SIG-M5 treated with dmso at 0.1 percent for 504 hours (cell line): ENCODE results near the gene ARID2.

Experiments used
- DNase-seq: peaks from one replicate; lab custom pipeline; 2025; ENCODE audit not compliant: unreplicated experiment; lab: John Stamatoyannopoulos, UW

ARID2 gene

DNA sequence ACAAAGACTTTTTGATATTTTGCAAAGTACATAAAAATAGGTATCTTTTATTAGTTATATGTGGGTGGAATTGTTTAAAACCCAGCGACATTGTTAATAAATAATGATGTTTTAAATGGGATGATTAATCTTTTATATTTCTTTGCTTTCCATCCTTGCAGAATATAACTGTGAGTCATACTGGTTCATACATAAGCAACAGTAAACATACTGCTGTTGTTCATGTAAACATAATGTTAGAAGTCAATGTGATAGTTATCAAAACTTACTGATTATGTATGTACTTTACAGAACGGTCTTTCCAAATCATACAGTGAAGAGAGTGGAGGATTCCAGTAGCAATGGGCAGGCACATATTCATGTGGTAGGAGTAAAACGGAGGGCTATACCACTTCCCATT, 119.8 kb downstream of the ARID2 start:
- DNase-seq: no peak

DNA sequence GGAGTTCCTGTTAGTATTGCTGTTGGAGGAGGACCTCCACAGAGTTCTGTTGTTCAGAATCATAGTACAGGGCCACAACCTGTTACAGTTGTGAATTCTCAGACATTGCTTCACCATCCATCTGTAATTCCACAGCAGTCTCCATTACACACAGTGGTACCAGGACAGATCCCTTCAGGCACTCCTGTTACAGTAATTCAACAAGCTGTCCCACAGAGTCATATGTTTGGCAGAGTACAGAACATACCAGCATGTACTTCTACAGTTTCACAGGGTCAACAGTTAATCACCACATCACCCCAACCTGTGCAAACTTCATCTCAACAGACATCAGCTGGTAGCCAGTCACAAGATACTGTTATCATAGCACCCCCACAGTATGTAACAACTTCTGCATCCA, 120.8 kb downstream of the ARID2 start:
- no peak for DNase-seq

DNA sequence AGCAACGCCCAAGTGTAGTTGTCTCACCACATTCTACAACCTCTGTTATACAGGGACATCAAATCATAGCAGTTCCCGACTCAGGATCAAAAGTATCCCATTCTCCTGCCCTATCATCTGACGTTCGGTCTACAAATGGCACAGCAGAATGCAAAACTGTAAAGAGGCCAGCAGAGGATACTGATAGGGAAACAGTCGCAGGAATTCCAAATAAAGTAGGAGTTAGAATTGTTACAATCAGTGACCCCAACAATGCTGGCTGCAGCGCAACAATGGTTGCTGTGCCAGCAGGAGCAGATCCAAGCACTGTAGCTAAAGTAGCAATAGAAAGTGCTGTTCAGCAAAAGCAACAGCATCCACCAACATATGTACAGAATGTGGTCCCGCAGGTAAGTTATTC, 123.0 kb downstream of the ARID2 start:
- DNase-seq: no peak

DNA sequence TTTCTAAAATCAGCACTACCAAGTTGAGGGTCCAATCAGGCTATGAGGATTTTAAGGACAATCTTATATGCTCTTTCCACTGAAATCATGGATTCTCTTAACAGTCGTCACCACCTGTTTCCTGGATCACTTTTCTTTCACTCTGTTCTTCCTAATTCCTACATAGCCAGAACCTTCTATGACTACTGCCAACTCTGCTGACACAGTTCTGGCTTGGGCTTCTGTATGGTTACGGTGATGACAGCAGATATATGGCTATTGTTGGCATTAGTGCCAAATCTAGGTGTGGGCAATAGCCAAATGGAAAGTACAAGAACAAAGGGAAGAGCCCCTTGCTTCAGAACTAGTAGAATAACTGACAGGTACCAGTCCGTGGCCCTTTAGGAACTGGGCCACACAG, 124.0 kb downstream of the ARID2 start:
- no peak for DNase-seq

DNA sequence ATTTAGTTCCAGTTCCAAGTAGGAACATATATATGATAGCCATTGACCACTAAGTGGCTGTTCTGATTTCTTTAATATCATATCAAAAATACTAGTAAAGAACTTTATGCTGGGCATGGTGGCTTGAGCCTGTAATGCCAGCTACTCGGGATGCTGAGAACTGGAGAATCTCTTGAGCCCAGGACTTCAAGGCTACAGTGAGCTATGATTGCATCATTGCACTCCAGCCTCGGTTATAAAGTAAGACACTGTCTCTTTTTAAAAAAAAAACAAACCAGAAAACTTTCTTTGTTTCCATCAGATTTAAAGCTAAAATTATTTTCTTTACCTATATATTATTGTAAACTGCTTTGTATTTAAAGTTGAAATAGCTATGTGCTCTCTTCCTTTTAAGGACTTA, 133.8 kb downstream of the ARID2 start:
- DNase-seq: no peak

GRCh38 chr12:45866299-45866698, 136.8 kb downstream of the ARID2 start:
- no peak for DNase-seq

- DNase-seq: no peak
Observed at GRCh38 chr12:45872446-45872845, 142.9 kb downstream of the ARID2 start.

DNA sequence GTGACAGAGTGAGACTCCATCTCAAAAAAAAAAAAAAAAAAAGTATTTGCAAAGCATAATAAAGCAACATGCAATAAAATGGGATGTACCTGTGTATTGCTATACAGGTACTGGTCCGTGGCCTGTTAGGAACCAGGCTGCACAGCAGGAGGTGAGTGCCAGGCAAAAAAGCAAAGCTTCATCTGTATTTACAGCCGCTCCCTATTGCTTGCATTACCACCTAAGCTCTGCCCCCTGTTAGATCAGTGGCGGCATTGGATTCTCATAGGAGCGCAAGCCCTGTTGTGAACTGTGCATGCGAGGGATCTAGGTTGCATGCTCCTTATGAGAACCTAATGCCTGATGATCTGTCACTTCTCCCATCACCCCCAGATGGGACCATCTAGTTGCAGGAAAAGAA, 147.6 kb downstream of the ARID2 start:
- DNase-seq: no peak

- no peak for DNase-seq
Observed at GRCh38 chr12:45878630-45879255, 149.2 kb downstream of the ARID2 start.

- DNase-seq: no peak
Observed at GRCh38 chr12:45879363-45879895, 149.9 kb downstream of the ARID2 start.

- DNase-seq: no peak
Observed at GRCh38 chr12:45880533-45880932, 151.0 kb downstream of the ARID2 start.

GRCh38 chr12:45883187-45883586, 153.7 kb downstream of the ARID2 start:
- no peak for DNase-seq

- no peak for DNase-seq
Observed at GRCh38 chr12:45886685-45887084, 157.2 kb downstream of the ARID2 start.

DNA sequence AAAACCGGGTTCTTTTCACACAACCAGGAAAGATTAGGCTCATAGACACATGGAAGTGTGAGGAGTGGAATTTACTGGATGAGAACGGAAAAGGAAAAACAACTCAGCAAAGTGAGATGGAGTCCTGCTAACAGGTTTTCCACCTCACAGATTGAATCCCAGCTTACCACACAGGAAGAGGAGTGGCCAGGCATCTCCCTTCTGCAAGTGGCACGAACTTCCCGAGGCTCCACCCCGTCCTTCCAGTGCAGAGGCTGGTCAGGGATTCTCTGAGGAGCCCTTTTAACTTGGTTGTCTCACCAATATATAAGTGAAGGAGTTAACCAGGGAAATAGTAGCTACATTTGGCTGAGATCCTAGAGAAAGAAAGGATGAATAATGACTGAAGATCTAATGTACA, 158.0 kb downstream of the ARID2 start:
- no peak for DNase-seq

DNA sequence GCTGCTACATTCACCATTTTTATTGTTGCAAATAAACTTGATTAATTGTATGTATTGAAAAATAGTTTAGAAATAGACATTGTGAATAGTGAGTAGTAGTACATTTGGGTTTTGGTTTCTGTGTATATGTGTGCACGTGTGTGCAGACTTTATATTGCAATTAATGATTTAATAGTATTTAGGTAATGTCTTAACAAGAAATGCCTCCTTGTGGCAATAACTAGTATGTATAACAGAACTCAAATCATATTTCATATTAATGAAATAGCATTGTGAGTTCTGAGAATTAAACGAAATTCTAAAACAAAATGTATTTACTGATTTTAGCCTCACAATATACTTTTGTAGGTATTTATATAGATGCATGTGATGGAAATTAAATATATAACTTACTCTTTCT, 160.8 kb downstream of the ARID2 start:
- DNase-seq: no peak

GRCh38 chr12:45893240-45893639, 163.7 kb downstream of the ARID2 start:
- no peak for DNase-seq

GRCh38 chr12:45895961-45896360, 166.5 kb downstream of the ARID2 start:
- DNase-seq: no peak

DNA sequence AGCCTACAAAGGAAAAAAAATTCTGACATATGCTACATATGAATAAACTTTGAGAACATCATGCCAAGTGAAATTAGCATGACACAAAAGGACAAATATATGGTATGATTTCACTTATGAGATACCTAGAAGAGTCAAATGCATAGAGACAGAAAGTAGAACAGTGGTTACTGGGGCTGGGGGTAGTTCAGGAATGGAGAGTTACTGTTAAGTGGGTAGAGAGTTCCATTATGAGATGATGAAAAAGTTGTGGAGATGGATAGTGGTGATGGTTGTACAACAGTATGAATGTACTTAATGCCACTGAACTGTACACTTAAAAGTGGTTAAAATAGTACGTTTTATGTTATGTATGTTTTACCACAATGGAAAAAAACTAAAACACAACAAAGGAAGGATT, 168.6 kb downstream of the ARID2 start:
- DNase-seq: no peak

GRCh38 chr12:45907955-45908354, 178.4 kb downstream of the ARID2 start:
- DNase-seq: peak; percentile 37

GRCh38 chr12:45909041-45909713, 179.7 kb downstream of the ARID2 start:
- DNase-seq: no peak

DNA sequence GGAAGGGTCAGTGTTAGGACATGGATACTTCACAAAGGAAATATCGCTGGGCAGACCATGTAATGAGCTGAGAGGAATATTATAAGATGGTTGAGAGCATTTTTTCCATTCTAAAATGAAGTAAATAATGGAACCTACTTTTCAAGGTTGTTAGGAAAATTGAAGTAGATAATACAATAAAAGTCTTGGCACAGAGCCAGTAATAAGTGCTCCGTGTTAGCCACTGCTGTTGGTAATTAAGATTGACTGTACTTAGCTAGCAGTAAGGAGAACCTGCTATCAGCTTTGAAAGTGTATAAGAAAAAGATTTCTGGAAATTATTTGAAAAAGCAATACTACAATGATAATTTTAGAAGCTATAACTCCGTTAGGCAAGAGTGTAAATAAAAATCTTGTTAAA, 183.3 kb downstream of the ARID2 start:
- DNase-seq: no peak

- DNase-seq: no peak
Observed at GRCh38 chr12:45913631-45914030, 184.1 kb downstream of the ARID2 start.

DNA sequence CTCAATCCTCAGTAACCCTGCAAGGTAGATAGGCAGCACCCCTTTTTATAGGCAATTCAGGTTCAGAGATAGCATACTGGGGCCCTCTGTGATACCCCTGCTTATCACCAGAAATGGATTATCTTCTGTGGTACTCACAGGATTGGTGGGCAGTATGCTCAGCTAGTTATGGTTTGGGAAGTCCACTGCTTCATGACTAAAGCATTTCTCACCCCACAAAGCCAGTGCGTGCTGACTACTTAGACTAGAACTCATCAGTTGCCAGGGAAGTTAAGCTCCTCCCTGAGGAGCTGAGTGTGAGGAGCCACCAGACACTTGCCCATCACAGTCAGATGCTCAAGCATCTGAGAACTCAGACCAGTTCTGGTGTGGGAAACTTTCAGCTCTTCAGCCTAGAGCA, 184.6 kb downstream of the ARID2 start:
- DNase-seq: no peak
